ENCODE measurements around the gene CDC42EP4.

CDC42EP4 gene

GRCh38 chr17:73293480-73293911, 18.3 kb downstream of the CDC42EP4 start:
- no peak for DNase-seq

- DNase-seq, result no peak
These were observed 18.8 kb downstream of the CDC42EP4 start for GRCh38 chr17:73293031-73293430.

GRCh38 chr17:73292031-73292531, 19.7 kb downstream of the CDC42EP4 start:
- no peak for DNase-seq

GRCh38 chr17:73291260-73291801, 20.5 kb downstream of the CDC42EP4 start:
- DNase-seq, result no peak

GRCh38 chr17:73290399-73291259, 21.2 kb downstream of the CDC42EP4 start:
- no peak for DNase-seq

GRCh38 chr17:73289549-73290254, 22.1 kb downstream of the CDC42EP4 start:
- DNase-seq, result no peak

- no peak for DNase-seq
These were observed 23.1 kb downstream of the CDC42EP4 start for GRCh38 chr17:73288534-73289302.

- DNase-seq, result no peak
These were observed 24.9 kb downstream of the CDC42EP4 start for GRCh38 chr17:73286863-73287296.

- no peak for DNase-seq
These were observed 25.6 kb downstream of the CDC42EP4 start for GRCh38 chr17:73285916-73286862.

- DNase-seq, result no peak
These were observed 26.2 kb downstream of the CDC42EP4 start for GRCh38 chr17:73285603-73285908.

GRCh38 chr17:73284906-73285602, 26.7 kb downstream of the CDC42EP4 start:
- DNase-seq, result no peak

- no peak for DNase-seq
These were observed 27.4 kb downstream of the CDC42EP4 start for GRCh38 chr17:73284354-73284753.

GRCh38 chr17:73283841-73284282, 27.9 kb downstream of the CDC42EP4 start:
- DNase-seq, result no peak

GRCh38 chr17:73283250-73283649, 28.6 kb downstream of the CDC42EP4 start:
- no peak for DNase-seq

GRCh38 chr17:73282629-73283028, 29.2 kb downstream of the CDC42EP4 start:
- DNase-seq, result no peak

- DNase-seq, result peak; percentile 85
These were observed 29.9 kb downstream of the CDC42EP4 start for GRCh38 chr17:73281928-73282327.

GRCh38 chr17:73280191-73280590, 31.6 kb downstream of the CDC42EP4 start:
- DNase-seq, result no peak

- DNase-seq, result no peak
These were observed 32.1 kb downstream of the CDC42EP4 start for GRCh38 chr17:73279704-73280103.

GRCh38 chr17:73278465-73279453, 33.0 kb downstream of the CDC42EP4 start:
- DNase-seq, result peak; percentile 71

GRCh38 chr17:73278049-73278464, 33.7 kb downstream of the CDC42EP4 start:
- no peak for DNase-seq
